GM12892 (cell line): ENCODE measurements around the gene ZBTB16.

Experiments used
- POLR2A ChIP-seq: IDR thresholded peaks from 2 replicates; pipeline ENCODE4 v1.6.1; 2011; ENCODE audit warnings: low read depth, low read length, control low read depth
- POLR2AphosphoS5 ChIP-seq: IDR thresholded peaks from 2 replicates; pipeline ENCODE4 v1.6.1; 2011; ENCODE audit warnings: low read depth, low read length, control low read depth

- TF ChIP-seq POLR2A (no peak), POLR2AphosphoS5 (no peak)
Measured at GRCh38 chr11:114263513-114264170, 204.1 kb downstream of the ZBTB16 start.
